IMR-90 (cell line): ENCODE results near the gene ATP2C2.
"Not testable (repeated sequence)": the region's sequence is repeated elsewhere in the genome, so short reads cannot be mapped to it uniquely, and the experiment has no call there.

Source experiments
- CHD1 ChIP-seq: IDR thresholded peaks from 2 replicates; pipeline ENCODE4 v1.6.1; 2012; ENCODE audit warnings: low read depth, low read length, improper control_type of control experiment
- MXI1 ChIP-seq: IDR thresholded peaks from 2 replicates; pipeline ENCODE4 v1.6.1; 2012; ENCODE audit warnings: low read depth, mild to moderate bottlenecking, low read length, moderate library complexity, borderline replicate concordance
- POLR2A ChIP-seq: IDR thresholded peaks from 2 replicates; pipeline ENCODE4 v1.6.1; 2012; ENCODE audit warnings: mild to moderate bottlenecking, low read depth, low read length
- TF ChIP-seq, protein P1 (sequence below): conservative IDR thresholded peaks from 2 replicates; pipeline ENCODE4 v1.5.1; 2012; ENCODE audit warnings: mild to moderate bottlenecking, low read depth, low read length, improper control_type of control experiment

DNA sequence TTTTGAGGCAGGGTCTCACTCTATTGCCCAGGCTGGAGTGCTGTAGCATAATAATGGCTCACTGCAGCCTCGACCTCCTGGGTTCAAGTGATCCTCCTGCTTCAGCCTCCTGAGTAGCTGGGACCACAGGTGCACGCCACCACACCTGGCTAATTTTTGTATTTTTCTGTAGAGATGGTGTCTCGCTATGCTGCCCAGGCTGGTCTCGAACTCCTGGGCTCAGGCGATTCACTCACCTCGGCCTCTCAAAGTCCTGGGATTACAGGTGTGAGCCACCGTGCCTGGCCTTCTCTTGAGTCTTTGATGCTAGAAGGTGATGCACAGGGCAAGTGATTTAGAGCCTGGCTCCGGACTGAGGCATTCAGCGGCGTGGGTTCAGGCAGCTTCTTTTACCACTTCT is 24.5 kb upstream of the ATP2C2 start:
- TF ChIP-seq, protein P1, sequence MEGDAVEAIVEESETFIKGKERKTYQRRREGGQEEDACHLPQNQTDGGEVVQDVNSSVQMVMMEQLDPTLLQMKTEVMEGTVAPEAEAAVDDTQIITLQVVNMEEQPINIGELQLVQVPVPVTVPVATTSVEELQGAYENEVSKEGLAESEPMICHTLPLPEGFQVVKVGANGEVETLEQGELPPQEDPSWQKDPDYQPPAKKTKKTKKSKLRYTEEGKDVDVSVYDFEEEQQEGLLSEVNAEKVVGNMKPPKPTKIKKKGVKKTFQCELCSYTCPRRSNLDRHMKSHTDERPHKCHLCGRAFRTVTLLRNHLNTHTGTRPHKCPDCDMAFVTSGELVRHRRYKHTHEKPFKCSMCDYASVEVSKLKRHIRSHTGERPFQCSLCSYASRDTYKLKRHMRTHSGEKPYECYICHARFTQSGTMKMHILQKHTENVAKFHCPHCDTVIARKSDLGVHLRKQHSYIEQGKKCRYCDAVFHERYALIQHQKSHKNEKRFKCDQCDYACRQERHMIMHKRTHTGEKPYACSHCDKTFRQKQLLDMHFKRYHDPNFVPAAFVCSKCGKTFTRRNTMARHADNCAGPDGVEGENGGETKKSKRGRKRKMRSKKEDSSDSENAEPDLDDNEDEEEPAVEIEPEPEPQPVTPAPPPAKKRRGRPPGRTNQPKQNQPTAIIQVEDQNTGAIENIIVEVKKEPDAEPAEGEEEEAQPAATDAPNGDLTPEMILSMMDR = not testable (repeated sequence)
- TF ChIP-seq POLR2A, MXI1, CHD1: not testable (repeated sequence)
